ENCODE results near the gene DPH1.

DPH1 gene

DNA sequence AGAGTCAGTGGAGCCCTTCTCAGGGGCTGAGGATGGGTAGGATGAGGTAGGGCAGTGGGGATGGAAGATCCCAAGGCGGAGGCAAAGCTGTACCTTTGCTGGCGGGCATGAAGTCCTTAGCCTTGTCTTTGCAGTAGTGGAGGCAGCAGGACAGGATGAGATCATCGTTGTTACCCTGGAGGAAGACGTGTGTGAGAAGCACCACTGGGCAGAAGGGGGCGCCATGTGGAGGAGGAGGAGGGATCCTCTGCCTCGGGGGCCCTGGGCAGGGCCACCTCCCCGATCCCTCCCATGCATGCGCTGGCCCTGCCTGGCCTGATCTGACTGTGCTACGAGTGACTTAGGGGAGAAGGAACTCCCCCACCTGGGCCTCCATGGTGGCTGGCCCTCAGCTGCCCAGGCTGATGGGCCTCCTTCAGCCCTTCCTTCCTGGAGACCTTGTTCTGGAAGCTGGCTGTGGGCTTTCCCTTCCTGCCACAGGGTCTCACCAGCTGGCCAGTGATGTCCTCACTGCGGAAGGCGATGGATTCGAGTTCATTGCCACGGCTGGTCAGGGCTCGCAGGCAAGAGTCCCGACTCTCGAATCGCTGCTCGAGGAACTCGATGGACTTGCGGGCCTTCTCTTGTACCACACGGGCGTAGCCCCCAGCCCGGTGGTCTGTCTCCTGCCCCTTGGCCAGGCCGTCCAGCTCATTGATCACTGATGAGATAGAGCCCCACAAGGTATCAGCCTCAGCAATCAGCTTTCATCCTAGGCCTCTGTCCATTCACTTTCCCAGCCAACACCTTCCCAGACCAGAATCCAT is 35.2 kb downstream of the DPH1 start:
- TF ChIP-seq, protein P1, sequence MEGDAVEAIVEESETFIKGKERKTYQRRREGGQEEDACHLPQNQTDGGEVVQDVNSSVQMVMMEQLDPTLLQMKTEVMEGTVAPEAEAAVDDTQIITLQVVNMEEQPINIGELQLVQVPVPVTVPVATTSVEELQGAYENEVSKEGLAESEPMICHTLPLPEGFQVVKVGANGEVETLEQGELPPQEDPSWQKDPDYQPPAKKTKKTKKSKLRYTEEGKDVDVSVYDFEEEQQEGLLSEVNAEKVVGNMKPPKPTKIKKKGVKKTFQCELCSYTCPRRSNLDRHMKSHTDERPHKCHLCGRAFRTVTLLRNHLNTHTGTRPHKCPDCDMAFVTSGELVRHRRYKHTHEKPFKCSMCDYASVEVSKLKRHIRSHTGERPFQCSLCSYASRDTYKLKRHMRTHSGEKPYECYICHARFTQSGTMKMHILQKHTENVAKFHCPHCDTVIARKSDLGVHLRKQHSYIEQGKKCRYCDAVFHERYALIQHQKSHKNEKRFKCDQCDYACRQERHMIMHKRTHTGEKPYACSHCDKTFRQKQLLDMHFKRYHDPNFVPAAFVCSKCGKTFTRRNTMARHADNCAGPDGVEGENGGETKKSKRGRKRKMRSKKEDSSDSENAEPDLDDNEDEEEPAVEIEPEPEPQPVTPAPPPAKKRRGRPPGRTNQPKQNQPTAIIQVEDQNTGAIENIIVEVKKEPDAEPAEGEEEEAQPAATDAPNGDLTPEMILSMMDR (IDR thresholded peaks at IDR 0.05; ENCODE audit: control insufficient read depth, insufficient read depth, low read depth, low read length, missing control alignments), result peak; percentile 65
- H3K4me3 ChIP-seq (ENCODE audit: control insufficient read depth, low read depth, low read length), result no peak overlapping the region
- no peak for DNase-seq (ENCODE audit: low read depth)

DNA sequence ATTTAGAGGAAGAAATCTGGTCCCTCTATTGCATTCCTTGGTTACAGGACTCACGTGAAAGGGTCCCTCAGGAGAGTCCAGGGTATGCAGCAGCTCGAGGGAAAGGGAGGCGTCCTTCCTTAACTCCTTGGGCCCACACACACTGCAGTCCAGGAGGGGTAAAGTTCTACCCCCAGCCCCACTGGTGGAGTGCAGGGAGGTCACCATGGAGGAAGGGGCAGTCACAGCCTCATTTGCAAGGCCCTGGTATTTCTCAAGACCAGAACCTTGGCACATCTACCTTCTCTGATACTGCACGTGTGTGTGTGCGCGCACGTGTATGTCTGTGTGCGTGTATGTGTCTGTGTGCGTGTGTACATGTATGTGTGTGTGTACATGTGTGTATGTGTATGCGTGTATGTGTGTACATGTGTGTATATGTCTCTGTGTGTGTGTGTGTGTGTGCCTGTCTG is 36.0 kb downstream of the DPH1 start:
- TF ChIP-seq, protein P1 (IDR thresholded peaks at IDR 0.05; ENCODE audit: control insufficient read depth, insufficient read depth, low read depth, low read length, missing control alignments), result no peak
- DNase-seq (ENCODE audit: low read depth), result no peak
- H3K4me3 ChIP-seq (ENCODE audit: control insufficient read depth, low read depth, low read length), result no peak overlapping the region

DNA sequence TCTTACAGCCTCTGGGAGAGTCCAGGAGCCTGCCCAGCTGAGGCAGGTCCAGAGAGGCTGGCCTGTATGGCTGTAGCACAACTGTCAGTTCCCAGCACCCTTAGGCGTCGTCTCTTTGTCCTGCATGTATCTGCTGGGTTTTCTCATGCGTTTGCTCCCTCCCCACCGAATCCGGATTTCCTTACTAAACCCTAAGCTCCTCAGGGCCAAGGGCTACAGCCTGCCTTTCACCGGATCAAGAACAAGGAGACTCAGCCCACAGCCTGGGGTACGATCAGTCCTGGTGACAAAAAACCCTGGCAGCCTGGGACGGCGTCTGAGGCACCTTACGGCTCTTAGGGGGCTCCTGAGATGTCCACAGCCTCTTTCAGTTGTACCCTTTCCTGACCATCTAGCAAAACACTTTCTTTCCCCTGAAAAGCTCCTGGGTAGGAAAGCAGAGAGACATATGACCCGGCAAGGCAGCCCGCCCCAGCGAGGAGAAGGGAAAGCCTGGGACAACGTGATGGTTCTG is 37.2 kb downstream of the DPH1 start:
- H3K4me3 ChIP-seq (ENCODE audit: control insufficient read depth, low read depth, low read length), result no peak overlapping the region
- no peak for DNase-seq (ENCODE audit: low read depth)
- TF ChIP-seq, protein P1 (IDR thresholded peaks at IDR 0.05; ENCODE audit: control insufficient read depth, insufficient read depth, low read depth, low read length, missing control alignments), result no peak

DNA sequence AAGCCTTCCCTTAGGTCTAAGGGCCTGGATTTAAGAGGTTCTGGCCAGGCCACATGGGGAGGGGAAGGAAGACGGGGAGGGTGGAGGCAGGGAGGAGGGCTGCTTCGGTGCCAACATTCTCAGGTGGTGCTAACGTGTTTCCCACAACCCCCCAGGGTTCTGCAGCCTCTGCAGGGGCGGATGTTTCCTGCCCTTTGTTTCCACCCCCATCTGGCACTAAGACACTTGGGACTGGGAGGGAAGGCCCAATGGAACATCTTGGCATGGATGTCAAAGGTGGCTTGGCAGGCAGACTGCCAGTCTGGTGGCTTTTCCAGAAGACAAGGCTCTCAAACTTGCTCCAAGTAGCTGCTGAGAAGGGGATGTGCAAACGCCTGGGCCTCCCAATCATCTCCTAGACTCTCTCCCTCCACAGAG is 37.7 kb downstream of the DPH1 start:
- no peak for DNase-seq (ENCODE audit: low read depth)

DNA sequence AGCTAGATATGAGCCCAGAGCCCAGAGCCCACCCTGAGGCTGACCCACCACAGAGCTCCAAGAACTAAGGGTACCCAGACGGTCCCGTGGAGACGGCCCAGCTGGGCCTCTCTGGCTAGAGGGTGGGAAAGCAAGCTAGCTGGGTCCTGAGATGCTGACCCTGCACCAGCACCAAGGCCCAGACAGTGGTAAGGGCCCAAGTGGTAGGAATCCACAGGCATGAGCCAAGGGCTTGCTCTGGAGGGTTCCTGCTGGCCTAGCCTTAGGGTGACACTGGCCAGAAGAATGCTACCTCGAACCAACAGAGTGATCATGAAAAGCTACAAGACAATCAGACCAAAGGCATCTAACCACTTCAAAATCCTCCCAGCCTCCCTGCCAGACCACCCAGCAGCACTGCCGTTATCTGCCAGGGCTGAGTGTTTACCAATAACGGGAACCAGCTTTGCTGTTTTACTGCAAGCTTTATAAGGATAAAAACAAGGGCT is 38.1 kb downstream of the DPH1 start:
- DNase-seq (ENCODE audit: low read depth), result peak; percentile 79
- TF ChIP-seq, protein P1 (IDR thresholded peaks at IDR 0.05; ENCODE audit: control insufficient read depth, insufficient read depth, low read depth, low read length, missing control alignments), result peak; percentile 47
- no peak overlapping the region for H3K4me3 ChIP-seq (ENCODE audit: control insufficient read depth, low read depth, low read length)

More for the DNA sequence above, 37.7 kb downstream of the DPH1 start:
- TF ChIP-seq, protein P1 (IDR thresholded peaks at IDR 0.05; ENCODE audit: control insufficient read depth, insufficient read depth, low read depth, low read length, missing control alignments), result no peak
- H3K4me3 ChIP-seq (ENCODE audit: control insufficient read depth, low read depth, low read length), result no peak overlapping the region

DNA sequence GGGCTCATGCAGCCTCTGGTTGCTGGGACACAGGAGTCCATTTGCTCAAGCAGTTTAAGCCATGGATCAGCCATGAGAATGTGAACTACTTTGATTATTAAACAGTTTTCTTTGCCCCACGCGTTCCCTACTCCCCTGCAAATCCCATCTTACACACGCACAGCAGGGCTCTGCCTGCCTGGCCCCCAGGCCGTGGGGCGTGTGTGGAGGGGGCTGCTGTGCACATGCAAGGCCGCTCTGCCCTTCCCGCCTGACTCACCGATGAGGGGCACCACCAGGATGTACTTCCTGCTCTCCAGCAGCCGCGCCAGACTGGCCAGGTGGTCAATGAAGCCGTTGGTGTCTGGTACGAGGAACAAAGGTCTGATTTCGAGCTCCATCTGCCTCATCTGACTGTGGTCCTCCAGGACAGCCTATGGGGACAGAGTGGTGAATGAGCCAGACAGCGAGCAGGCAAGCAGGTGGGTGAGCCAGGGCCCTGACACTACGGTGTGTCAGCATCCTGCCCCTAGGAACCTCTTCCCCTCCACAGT is 38.6 kb downstream of the DPH1 start:
- TF ChIP-seq, protein P1 (IDR thresholded peaks at IDR 0.05; ENCODE audit: control insufficient read depth, insufficient read depth, low read depth, low read length, missing control alignments), result no peak
- no peak overlapping the region for H3K4me3 ChIP-seq (ENCODE audit: control insufficient read depth, low read depth, low read length)
- no peak for DNase-seq (ENCODE audit: low read depth)

All from AG09309 (cell line).